GM12865 (cell line): ENCODE results near the gene GPA33.
A peak's percentile ranks its signal among the peaks of the same experiment; 100 is the strongest.

Experiments used
- DNase-seq: peaks from one replicate; pipeline ENCODE4 v3.0.0; 2010; ENCODE audit warnings: low read depth
- H3K4me3 ChIP-seq: 2 replicates; pipeline ENCODE4 v1.5.1; 2011; ENCODE audit warnings: mild to moderate bottlenecking, low read depth, low read length, control low read depth
- CTCF ChIP-seq: IDR thresholded peaks from 2 replicates; pipeline ENCODE4 v1.5.1; 2011; ENCODE audit warnings: low read length, control low read depth, low read depth, inconsistent platforms; ENCODE audit not compliant: insufficient read depth; ENCODE audit errors: missing control alignments

Gene GPA33

GRCh38 chr1:167066333-167067122 is 23.6 kb downstream of the GPA33 start:
- DNase-seq: peak; percentile 62
- no peak overlapping the region; the same call in 1 of the 2 replicates for H3K4me3 ChIP-seq
- peak; percentile 97 for TF ChIP-seq CTCF

- H3K4me3 ChIP-seq: no peak overlapping the region
- TF ChIP-seq CTCF: no peak
- no peak for DNase-seq
Measured at GRCh38 chr1:167065471-167065870, 24.7 kb downstream of the GPA33 start.

- TF ChIP-seq CTCF: no peak
Measured at GRCh38 chr1:167064621-167065020, 25.6 kb downstream of the GPA33 start.

GRCh38 chr1:167061073-167061464 is 29.1 kb downstream of the GPA33 start:
- no peak overlapping the region for H3K4me3 ChIP-seq
- DNase-seq: no peak
- no peak for TF ChIP-seq CTCF

More at GRCh38 chr1:167064621-167065020, 25.6 kb downstream of the GPA33 start:
- DNase-seq: no peak
- H3K4me3 ChIP-seq: no peak overlapping the region

GRCh38 chr1:167060141-167061072 is 29.8 kb downstream of the GPA33 start:
- no peak overlapping the region for H3K4me3 ChIP-seq
- TF ChIP-seq CTCF: peak; percentile 23
- no peak for DNase-seq

- no peak for DNase-seq
- no peak overlapping the region for H3K4me3 ChIP-seq
- TF ChIP-seq CTCF: no peak
Measured at GRCh38 chr1:167059809-167060107, 30.4 kb downstream of the GPA33 start.
